ENCODE results near the gene RIT2.

Gene RIT2

DNA sequence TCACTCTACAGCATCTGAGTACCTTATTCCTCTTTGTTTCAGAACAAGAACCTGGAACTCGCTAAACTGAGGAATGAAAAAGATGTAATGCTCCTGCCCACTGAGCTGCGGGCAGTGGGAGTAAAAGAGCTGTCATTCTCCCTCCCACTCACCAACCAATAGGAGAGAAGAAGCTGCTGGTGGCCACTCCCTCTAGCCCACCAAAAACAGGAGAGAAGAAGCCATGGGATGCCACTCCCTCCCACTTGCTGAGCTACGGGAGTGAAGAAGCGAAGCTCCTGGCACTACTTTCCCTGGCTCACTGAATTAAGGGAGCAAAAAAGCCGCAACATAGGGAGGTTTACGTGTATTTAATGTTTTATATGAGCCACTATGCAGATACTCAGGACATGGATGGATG lies 53.7 kb downstream of the RIT2 start (continued):
- TF ChIP-seq, protein P1, sequence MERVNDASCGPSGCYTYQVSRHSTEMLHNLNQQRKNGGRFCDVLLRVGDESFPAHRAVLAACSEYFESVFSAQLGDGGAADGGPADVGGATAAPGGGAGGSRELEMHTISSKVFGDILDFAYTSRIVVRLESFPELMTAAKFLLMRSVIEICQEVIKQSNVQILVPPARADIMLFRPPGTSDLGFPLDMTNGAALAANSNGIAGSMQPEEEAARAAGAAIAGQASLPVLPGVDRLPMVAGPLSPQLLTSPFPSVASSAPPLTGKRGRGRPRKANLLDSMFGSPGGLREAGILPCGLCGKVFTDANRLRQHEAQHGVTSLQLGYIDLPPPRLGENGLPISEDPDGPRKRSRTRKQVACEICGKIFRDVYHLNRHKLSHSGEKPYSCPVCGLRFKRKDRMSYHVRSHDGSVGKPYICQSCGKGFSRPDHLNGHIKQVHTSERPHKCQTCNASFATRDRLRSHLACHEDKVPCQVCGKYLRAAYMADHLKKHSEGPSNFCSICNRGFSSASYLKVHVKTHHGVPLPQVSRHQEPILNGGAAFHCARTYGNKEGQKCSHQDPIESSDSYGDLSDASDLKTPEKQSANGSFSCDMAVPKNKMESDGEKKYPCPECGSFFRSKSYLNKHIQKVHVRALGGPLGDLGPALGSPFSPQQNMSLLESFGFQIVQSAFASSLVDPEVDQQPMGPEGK (CRISPR knock-in tag; IDR thresholded peaks at IDR 0.05; ENCODE audit: borderline replicate concordance): no peak
- TF ChIP-seq RARB (CRISPR knock-in tag; IDR thresholded peaks at IDR 0.05): no peak
- no peak for TF ChIP-seq CSDC2 (CRISPR knock-in tag; IDR thresholded peaks at IDR 0.05)
- TF ChIP-seq TCF4 (CRISPR knock-in tag; IDR thresholded peaks at IDR 0.05; ENCODE audit: borderline replicate concordance): no peak
- no peak for TF ChIP-seq GLIS3 (CRISPR knock-in tag; IDR thresholded peaks at IDR 0.05)

DNA sequence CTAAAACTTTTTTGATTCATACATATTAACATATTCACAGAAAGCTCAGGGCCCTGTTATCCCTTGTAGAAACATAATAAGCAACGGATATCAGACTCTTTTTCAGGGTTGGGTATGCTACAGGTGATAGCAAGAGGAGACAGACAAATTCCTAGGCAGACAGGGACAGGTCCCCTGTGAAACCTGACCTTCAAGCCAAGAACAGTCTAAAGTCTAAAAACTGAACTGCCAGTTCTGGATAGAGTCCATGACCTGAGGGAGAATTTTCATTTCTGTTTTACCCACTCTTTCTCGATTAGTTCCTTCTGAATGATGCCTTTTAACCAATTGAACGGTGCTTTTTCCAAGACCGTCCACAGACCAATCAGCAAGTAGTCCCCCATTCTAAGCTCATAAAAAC lies 54.2 kb downstream of the RIT2 start:
- ATAC-seq: no peak
- TF ChIP-seq TCF4 (CRISPR knock-in tag; IDR thresholded peaks at IDR 0.05; ENCODE audit: borderline replicate concordance) (no peak), CREB5 (CRISPR knock-in tag; IDR thresholded peaks at IDR 0.05; ENCODE audit: low read depth) (no peak), ZNF8 (CRISPR knock-in tag; IDR thresholded peaks at IDR 0.05) (no peak)

- TF ChIP-seq ISL1 (CRISPR knock-in tag; IDR thresholded peaks at IDR 0.05) (peak; percentile 54), ZNF70 (CRISPR knock-in tag; IDR thresholded peaks at IDR 0.05) (no peak), ZNF565 (CRISPR knock-in tag; conservative IDR thresholded peaks at IDR 0.05; ENCODE audit: low read depth) (no peak)
Measured at GRCh38 chr18:43060020-43060419, 55.5 kb downstream of the RIT2 start.

DNA sequence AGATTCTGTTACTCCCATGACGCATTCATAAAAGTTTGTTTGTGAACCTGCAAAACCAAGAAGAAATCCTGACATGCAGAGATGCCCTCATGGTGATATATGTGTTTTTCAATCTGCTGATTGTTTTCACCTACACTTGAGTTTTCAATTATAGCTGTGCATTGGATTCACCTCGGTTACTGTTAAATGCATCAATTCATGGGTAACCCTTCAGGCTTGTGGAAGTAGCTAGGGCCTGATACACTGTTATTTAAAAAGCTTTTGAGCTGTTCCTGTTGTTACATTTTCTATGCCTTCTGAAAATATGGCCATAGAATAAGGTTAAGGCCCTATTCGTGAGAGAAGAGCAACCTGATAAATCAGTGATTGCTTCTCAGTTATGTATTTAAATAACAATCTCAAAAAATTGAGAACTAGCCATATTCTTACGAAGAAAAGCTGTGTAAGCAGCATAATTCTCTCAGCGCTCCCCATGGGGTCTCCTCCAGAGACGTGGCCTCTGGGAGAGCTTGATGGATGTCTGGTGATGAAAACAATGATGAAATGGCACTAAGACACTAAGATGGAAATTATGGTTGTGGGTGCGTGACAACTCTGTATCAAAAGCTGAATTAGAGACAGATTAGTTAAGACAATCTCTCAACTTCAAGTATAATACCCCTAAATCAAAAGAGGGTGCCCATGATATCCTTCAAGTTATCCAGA lies 60.5 kb downstream of the RIT2 start:
- no peak for ATAC-seq

More at GRCh38 chr18:43060020-43060419, 55.5 kb downstream of the RIT2 start:
- peak; percentile 76 for ATAC-seq

More for the DNA sequence above, 60.5 kb downstream of the RIT2 start:
- TF ChIP-seq SNAI2 (CRISPR knock-in tag; IDR thresholded peaks at IDR 0.05): no peak
- TF ChIP-seq TOX (CRISPR knock-in tag; IDR thresholded peaks at IDR 0.05; ENCODE audit: borderline replicate concordance): no peak
- TF ChIP-seq PPARA (CRISPR knock-in tag; IDR thresholded peaks at IDR 0.05; ENCODE audit: borderline replicate concordance): no peak
- TF ChIP-seq GLIS3 (CRISPR knock-in tag; IDR thresholded peaks at IDR 0.05): no peak
- no peak for TF ChIP-seq CSDC2 (CRISPR knock-in tag; IDR thresholded peaks at IDR 0.05)
- no peak for TF ChIP-seq CREB5 (CRISPR knock-in tag; IDR thresholded peaks at IDR 0.05; ENCODE audit: low read depth)
- no peak for TF ChIP-seq ZC3H10 (CRISPR knock-in tag; IDR thresholded peaks at IDR 0.05)
- TF ChIP-seq ESRRG (CRISPR knock-in tag; IDR thresholded peaks at IDR 0.05): no peak
- no peak for TF ChIP-seq RARB (CRISPR knock-in tag; IDR thresholded peaks at IDR 0.05)
- no peak for TF ChIP-seq ARNTL (CRISPR knock-in tag; IDR thresholded peaks at IDR 0.05; ENCODE audit: borderline replicate concordance, low read depth)
- TF ChIP-seq ZFP30 (CRISPR knock-in tag; IDR thresholded peaks at IDR 0.05): no peak
- TF ChIP-seq ZNF565 (CRISPR knock-in tag; conservative IDR thresholded peaks at IDR 0.05; ENCODE audit: low read depth): no peak
- TF ChIP-seq, protein P2, sequence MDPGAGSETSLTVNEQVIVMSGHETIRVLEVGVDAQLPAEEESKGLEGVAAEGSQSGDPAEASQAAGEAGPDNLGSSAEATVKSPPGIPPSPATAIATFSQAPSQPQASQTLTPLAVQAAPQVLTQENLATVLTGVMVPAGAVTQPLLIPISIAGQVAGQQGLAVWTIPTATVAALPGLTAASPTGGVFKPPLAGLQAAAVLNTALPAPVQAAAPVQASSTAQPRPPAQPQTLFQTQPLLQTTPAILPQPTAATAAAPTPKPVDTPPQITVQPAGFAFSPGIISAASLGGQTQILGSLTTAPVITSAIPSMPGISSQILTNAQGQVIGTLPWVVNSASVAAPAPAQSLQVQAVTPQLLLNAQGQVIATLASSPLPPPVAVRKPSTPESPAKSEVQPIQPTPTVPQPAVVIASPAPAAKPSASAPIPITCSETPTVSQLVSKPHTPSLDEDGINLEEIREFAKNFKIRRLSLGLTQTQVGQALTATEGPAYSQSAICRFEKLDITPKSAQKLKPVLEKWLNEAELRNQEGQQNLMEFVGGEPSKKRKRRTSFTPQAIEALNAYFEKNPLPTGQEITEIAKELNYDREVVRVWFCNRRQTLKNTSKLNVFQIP (CRISPR knock-in tag; IDR thresholded peaks at IDR 0.05; ENCODE audit: borderline replicate concordance, low read depth): no peak
- TF ChIP-seq, protein P1 (CRISPR knock-in tag; IDR thresholded peaks at IDR 0.05; ENCODE audit: borderline replicate concordance): no peak
- TF ChIP-seq ZFP3 (CRISPR knock-in tag; IDR thresholded peaks at IDR 0.05): no peak
- no peak for TF ChIP-seq ZNF70 (CRISPR knock-in tag; IDR thresholded peaks at IDR 0.05)
- TF ChIP-seq CSRNP3 (CRISPR knock-in tag; IDR thresholded peaks at IDR 0.05): no peak
- TF ChIP-seq OSR1 (CRISPR knock-in tag; IDR thresholded peaks at IDR 0.05): no peak
- no peak for TF ChIP-seq BACH2 (CRISPR knock-in tag; IDR thresholded peaks at IDR 0.05; ENCODE audit: borderline replicate concordance)

Data from SK-N-SH treated with all-trans-retinoic acid at 6 μM for 48 hours (cell line).